GM18858 (cell line): Measurements from ENCODE around the gene PPP2R5C.
A peak's percentile ranks its signal among the peaks of the same experiment; 100 is the strongest.

Source experiments
- ATAC-seq: cut with Tn5 transposase; IDR thresholded peaks from one replicate; pipeline ENCODE4 v1.9.1; 2021; ENCODE audit not compliant: unreplicated experiment

PPP2R5C gene

DNA sequence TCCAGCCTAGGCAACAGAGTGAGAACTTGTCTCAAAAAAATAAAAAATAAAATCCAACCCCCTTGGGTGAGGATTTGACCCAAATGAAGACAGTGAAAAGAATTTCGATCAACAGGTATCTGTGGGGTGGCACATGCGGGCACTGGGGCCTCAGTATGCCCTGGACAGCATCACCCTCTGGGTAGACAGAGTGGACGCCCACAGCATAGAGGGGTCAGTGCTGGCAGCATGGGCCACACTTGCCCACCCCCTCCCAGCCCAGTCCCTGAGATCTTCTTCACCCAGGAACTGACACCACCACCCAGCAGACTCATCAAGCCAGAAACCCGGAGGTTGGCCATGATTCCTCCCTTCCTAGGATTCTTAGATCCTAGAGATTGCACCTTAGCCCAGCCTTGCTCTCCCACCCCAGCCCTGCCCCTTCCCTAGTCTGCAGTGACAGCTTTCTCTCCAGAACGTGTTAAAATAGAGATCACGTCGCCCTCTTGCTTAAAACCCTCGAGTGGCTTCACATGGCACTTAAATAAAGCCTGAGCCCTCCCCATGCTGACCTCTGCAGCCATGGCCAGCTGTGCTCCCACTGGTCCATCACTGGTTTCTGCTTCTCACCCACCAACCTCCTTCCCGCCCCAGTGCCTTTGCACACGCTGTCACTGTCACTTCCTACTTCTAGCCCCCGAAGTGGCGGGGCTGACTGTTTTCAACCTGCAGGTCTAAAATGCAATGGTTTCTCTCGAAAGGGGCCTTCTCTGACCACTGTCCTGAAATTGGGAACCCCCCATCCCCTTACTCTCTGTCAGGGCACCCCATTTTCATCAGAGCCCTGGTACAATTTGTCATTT is 176.6 kb downstream of the PPP2R5C start:
- ATAC-seq, result no peak

DNA sequence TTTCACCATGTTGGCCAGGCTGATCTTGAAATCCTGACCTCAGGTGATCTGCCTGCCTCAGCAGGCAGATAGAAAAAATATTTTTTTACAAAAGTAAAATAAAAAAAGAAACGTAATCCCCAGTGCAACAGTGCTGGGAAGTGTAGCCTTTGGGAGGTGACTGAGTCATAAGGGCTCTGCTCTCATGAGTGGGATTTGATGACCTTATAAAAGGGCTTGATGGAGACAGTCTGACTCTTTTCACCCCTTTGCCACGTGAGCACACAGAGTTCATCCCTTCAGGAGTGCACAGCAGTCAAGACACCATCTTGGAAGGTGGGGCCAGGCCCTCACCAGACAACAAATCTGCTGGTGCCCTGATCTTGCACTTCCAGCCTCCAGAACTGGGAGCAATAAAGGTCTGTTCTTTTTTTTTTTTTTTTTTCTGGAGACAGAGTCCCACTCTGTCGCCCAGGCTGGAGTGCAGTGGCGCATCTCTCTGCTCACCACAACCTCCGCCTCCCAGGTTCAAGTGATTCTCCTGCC is 178.2 kb downstream of the PPP2R5C start:
- ATAC-seq, result no peak

DNA sequence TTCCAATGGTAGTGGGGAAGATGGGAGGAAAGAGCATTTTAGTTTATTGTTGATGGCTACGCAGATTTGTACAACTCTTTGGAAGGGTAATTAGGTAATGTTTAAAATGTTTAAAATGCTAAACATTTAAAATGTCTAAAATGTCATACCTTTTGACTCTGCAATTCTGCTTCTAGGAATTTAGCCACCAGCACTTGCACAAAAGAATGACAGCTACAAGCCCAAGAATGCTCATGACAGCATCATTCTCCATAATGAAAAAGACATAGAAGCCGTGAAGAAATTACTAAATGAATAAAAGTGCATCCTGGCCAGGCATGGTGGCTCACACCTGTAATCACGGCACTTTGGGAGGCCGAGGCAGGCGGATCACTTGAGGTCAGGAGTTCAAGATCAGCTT is 182.9 kb downstream of the PPP2R5C start:
- ATAC-seq, result no peak

DNA sequence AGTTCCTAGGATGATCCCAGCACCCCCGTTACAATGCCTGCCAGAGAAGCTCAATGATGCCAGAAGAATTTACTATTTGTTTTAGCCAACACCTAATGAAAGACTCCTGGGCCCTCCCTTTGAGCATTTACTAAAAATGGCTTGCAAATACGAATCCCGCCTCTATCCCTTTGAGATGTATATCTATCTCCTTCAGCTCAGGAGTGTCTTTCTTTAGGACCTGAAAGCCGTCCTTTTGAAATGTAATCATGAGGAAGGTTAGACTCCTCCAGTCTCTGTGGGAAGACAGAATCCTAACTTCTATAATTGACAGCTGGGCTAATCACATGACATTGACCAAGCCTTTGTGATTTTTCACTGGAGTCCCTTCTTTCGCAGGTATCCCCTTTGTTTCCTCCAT is 183.7 kb downstream of the PPP2R5C start:
- ATAC-seq, result no peak

DNA sequence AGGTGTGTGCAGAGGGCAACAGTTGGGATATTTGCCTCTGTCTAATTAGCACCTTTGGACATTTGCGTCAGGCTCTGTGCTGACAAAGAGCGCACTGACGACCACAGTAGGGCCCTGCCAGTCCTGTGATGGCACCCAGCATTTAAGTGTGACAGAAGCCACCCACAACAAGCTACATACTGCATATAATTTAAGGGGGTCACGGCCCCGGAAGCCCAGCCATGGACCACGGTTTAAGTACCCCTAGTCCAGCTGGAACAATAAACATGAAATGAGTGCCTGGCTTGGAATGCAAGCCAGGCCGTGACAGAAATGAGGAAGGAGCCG is 186.0 kb downstream of the PPP2R5C start:
- no peak for ATAC-seq

DNA sequence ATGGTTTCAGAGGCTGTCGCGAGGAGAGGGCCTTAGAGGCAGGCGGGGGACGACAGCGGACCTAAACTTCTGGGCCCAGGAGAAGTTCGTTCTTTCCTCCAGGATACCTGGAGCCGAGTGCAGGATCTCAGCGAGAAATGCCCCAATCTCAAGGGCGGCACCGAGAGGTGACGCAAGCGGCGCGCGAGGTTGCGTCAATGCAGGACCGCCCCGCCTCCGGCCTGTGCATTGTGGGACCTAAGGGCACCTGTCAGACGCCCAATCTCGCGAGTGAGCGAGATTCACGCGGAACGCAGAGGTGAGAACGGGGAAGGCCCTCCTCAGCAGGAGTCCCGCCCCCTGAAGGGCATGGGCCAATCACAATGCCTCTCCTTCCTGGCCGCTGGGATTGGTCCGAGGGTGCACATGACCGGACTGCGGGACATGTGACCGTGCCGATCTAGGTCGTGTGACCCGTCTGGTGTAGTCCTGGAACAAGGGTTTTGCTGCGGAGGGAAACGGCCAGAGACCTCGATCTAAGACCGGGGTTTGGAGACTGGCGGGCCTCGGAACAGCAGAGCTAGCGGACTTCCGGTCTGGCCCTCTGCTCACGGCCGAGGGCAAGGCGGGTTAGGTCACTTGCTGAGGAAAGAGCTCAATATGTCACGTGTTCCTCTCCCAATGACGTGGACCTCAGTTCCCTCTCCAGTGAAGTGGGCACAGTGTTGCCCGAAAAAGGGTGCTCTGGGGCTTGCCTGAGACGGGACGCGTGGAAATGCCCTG is 186.6 kb downstream of the PPP2R5C start:
- ATAC-seq, result peak; percentile 90

DNA sequence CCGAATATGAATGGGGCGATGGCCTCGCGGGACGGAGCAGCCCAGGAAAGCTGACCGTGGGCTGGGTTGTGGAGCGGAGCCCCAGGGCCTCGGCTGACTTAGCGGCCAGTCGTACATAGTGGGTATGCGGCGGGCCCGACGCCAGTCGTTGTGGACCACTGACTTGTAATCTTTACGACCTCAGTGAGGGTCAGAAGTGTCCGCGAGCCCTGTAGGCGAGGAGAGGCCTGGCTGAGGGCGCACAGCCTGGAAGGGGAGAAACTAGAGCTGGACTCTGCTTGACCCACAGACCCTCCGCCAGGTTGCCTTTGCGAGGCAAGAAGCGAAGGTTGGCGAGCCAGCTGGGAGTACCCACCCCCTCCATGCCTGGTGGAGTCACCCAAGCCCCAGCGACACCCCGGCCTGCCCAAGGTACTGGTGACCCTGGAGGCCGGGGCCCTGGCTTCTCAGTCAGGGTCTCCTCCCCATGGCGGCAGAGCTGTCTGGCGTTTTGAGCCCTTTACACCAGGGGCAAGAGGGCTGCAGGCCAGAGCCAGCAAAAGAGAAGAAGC is 187.2 kb downstream of the PPP2R5C start:
- ATAC-seq, result no peak

DNA sequence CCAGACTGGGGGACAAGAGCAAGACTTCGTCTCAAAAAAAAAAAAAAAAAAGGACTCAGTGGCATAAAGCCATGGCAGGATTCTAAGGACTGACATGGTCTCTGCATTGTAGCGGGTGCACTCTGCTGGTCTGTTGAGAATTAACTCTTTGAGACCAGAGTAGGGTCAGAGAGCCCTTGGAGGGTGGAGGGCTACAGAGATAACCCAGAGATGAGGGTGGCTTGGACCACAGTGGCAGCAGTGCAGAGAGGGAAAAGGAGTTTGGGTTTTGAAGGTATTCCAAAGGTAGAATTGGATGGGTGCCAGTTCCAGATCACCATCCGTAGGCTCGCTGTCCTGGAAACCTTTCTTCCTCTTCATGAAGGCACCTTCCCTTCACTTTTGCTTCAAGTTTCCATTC is 188.6 kb downstream of the PPP2R5C start:
- no peak for ATAC-seq

DNA sequence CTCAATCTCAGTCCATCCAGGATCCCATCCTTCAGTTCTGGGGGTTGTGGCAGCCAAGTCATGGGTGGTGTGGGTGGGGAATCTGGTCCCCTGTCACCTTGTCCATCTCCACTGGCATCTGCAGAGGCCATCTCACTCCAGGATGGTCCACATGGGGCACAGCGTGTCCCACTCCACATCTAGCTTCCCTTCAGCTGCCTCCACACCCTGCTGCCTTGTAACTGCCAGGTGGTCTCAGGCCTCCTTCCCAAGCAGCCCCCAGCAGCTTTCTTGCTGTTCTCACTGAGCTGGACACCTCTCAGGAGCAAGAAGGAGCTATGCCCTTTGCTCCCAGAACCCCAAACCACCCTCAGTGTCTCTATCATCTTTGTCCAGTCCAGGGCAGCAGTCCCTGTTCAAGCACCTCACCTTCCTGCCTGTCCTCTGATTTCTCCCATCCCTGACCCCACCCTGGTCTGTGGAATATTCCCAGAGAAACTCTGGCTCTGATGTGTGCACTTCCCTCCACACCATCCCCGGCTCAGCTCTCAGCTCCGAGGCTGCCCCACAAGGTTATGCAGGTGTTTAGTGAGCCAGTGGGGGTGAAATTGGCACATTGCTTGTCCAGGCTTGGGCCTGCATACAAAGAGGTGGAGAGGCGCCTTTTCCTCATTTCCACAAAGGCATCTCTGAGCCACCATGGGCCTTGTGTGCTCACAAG is 189.2 kb downstream of the PPP2R5C start:
- no peak for ATAC-seq

DNA sequence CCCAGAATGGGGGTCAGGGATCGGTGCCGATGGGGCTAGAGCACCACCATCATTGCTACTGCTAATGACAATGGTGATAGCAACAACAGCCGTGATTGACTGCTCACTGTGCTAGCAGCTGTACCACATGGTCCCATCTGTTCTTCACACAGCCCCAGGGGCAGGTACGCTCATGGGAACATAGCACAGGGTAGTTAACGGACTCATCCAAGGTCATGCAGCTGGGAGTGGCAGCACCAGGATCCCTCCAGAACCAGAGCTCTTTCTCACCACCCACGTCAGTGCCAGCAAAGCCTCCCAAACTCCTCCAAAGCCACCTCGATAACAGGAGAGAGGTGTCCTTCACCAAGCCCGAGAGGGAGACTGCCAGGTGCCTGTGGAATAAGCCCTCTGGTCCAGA is 191.6 kb downstream of the PPP2R5C start:
- ATAC-seq, result no peak

DNA sequence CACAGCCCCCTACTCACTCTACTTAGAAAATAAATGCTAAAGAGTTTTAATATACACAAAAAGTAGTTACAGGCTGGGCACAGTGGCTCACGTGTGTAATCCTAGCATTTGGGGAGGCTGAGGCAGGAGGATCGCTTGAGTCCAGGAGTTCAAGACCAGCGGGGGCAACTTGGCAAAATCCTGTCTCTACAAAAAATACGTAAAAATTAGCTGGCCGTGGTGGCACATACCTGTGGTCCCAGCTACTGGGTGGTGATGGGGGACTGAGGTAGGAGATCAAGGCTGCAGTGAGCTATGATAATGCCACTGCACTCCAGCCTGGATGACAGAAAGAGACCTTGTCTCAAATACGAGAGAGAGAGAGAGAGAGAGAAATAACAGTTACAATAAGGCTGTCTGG is 193.0 kb downstream of the PPP2R5C start:
- no peak for ATAC-seq

DNA sequence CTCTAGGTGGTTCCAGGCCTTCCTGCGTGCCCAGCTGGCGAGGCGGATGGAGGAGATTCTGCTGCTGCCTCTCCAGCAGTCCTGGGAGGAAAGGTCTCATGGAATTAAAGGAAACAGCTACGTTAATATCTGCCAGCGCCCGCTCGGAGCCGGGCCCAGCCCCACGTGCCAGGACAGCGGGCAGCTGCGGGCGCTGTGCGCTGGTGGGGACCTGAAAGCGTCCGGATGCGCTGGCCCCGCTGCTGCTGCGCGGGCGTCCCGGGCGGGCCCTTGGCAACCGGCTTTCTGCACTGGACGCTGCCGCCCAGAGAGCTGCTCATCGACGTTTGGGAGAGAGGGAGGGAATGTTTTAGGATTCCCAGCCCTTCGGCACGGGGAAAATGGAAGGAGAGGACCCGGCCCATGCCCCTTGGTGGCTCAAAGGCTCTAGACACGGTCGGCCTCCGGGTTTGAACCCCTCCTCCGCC is 194.2 kb downstream of the PPP2R5C start:
- no peak for ATAC-seq

DNA sequence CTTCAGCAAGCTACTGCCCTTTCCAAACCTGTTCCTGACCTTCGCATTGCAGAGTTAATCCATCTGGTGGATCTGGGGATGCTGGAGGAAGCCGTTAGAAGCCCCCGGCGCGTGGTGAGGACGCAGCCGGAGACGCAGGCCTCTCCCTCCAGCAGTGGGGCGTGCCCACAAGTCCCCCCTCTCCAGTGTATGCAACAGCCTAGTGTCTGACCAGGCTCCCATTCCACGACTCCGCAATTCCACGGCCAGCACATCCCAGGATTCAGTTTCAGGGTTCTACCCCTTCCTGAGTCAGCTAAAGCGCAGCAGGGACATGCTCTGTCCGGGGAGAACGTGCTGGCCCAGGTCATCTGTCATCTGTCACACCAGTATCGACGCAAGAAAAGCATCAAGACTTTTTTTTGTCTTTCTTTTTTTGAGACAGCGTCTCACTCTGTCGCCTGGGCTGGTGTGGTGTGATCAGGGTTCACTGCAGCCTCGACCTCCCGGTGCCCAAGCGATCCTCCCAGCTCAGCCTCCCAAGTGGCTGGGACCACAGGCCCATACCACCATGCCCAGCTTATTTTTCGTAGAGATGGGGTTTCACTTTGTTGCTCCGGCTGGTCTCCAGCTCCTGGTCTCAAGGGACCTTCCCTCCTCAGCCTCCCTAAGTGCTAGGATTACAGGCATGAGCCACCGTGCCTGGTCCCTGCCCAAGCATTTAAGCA is 194.8 kb downstream of the PPP2R5C start:
- no peak for ATAC-seq

DNA sequence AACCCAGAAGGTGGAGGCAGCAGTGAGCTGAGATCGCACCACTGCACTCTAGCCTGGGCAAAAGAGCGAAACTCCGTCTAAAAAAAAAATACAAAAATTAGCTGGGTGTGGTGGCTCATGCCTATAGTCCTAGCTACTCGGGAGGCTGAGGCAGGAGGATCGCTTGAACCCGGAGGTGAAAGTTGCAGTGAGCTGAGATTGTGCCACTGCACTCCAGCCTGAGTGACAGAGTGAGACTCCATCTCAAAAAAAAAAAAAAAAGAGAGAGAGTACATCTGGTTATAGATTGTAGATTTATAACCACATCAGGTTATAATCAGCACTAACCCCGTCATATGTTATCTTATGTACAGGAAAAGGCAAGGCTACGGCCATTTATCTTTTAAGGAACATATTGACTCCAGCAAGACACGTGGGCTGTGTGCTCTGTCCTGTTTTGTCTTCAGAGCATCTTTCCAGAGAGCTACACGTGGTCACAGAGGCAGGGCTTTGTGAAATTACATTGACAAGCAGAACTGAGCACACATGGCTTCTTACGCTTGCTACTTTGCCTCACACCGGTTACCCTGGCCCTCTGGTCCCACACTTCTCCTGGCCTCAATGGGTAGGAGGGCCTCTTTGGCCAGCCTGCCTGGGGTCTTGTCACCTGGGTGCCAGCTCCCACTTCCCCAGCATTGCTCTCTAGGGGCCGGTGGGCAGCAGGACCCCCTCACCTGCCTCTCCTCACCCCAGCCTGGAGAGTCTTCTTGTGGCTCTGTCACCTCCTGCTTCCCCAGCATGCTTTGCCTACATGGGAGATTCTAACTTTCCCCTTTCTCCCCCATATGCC is 196.1 kb downstream of the PPP2R5C start:
- no peak for ATAC-seq

DNA sequence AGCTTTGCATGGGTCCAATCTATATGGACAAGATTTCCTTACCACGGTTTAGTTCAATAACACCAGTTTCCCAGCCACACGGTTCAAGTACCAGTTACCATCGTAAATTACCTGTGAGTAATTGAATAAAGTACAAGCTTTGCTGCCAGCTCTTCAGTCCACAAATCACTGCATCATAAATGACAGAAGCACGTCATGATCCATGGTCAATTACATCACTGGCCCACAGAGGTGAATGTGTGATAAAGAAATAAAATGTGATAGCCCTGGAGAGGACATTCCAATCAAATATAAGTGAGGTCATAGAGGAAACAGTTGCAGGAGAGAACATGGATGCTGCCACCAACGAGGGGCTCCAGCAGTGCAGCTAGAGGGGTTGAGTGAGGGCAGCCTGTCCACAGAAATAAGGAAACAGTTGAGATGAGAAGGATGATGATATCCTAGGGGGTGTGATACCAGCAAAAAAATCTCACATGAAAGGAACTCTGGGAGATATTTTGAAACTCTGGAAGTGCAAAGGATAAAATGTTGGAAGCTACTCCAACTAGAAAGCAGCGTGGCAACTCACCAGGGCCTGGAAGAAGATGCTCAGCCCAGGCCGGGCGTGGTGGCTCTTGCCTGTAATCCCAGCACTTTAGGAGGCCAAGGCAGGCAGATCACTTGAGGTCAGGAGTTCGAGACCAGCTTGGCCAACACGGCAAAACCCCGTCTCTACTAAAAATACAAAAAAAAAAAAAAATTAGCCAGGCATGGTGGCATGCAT is 197.1 kb downstream of the PPP2R5C start:
- ATAC-seq, result no peak

DNA sequence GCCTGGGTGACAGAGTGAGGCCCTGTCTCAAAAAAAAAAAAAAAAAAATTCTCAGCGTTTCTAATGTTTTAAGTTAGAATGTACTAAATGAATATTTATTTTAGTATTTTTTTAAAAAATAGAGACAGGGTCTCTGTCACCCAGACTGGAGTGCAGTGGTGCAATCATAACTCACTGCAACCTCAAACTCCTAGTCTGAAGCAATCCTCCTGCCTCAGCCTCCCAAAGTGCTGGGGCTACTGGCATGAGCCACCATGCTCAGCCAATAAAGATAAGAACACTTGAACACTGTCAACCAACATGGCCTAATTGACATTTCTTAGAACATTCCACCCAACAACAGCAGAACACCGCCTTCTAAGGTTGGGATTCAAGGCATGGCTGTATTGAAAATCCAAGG is 197.8 kb downstream of the PPP2R5C start:
- ATAC-seq, result no peak

DNA sequence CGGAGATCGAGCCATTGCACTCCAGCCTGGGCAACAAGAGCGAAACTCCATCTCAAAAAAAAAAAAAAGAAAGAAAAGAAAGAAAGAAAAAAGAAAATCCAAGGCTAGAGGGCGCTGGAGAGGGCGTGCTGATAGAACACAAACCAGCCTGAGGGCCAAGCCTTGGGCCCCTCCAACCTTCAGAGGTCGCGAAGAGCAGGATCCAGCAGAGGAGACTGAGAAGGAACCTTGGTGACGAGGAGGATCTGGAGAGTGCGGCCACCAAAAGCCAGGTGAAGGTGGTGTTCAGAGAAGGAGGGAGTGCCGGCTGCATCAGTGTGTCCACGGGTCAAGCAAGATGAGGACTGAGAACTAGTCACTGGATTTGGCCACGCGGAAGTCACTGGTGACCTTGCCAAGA is 198.7 kb downstream of the PPP2R5C start:
- ATAC-seq, result no peak

DNA sequence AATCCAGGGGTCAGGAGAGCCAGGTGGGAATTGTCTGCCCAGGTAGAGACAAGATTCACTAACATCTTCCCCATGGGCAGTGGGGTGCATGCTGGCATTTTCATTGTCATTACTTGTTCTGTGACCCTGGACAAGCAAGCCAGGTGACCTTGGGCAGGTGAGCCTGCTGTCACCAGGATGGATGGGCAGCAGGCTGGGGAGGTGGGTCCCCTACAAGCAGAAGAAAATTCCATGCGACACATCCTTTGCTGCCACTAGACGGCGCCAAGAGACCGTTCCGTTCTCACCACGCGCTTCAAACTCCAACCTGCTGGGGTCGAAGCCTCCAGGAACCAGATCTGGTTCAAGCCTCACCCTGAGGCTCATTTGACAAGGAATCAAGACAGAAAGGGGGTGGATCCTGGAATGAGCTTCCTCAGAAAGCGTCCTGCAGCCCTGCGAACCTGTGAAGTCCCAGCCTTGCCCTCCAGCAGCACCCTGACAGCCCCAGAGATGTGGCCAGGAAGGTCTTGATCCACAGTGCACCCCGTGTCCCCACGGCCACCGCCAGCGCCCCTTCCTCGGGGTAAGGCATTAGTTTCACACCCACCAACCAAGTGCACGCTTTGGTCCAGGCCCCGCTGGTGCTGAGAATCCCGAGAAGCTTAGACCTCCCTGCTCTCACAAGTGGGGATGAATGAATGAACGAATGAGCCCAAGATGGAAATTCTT is 199.7 kb downstream of the PPP2R5C start:
- no peak for ATAC-seq
